SU-DHL-6 (cell line): ENCODE data around the gene DUS3L.

Source experiments
- H2AFZ ChIP-seq: fragments of 200-600 bp; sonication (generic); 2 replicates; pipeline ENCODE4 v1.6.1; 2014; ENCODE audit warnings: low read depth, mild to moderate bottlenecking, moderate library complexity, mixed read lengths, antibody characterized with exemption, low read length; ENCODE audit not compliant: severe bottlenecking
- H3F3A ChIP-seq: fragments of 200-600 bp; shearing (Covaris generic); 2 replicates; pipeline ENCODE4 v1.6.0; 2016; ENCODE audit warnings: antibody characterized with exemption, mild to moderate bottlenecking; ENCODE audit not compliant: insufficient read depth
- H3K27ac ChIP-seq: fragments of 200-600 bp; sonication (generic); 2 replicates; pipeline ENCODE4 v1.5.1; 2016; ENCODE audit warnings: low read depth, mild to moderate bottlenecking, low read length, moderate library complexity, mixed read lengths
- H3K27me3 ChIP-seq: fragments of 200-600 bp; sonication (generic), shearing (Covaris generic); 2 replicates; pipeline ENCODE4 v1.6.0; 2014; ENCODE audit warnings: mild to moderate bottlenecking, low read length
- H3K36me3 ChIP-seq: fragments of 200-600 bp; sonication (generic); 2 replicates; pipeline ENCODE4 v1.6.1; 2014; ENCODE audit warnings: mild to moderate bottlenecking, low read length, mixed read lengths
- H3K4me2 ChIP-seq: fragments of 300-600, 200-600 bp; shearing (Covaris generic), sonication (generic); 2 replicates; pipeline ENCODE4 v1.6.0; 2014; ENCODE audit warnings: low read length, low read depth, mild to moderate bottlenecking; ENCODE audit not compliant: poor library complexity, severe bottlenecking
- H3K4me3 ChIP-seq: fragments of 200-600 bp; sonication (generic); 2 replicates; pipeline ENCODE4 v1.5.1; 2014; ENCODE audit warnings: antibody characterized with exemption, low read length, mild to moderate bottlenecking, mixed read lengths; ENCODE audit not compliant: insufficient read depth, poor library complexity, severe bottlenecking
- H3K79me2 ChIP-seq: fragments of 200-600 bp; sonication (generic); 2 replicates; pipeline ENCODE4 v1.6.1; 2014; ENCODE audit warnings: mild to moderate bottlenecking, low read length, moderate library complexity; ENCODE audit not compliant: insufficient read depth
- H3K9ac ChIP-seq: fragments of 200-600 bp; sonication (generic); 2 replicates; pipeline ENCODE4 v1.7.0; 2014; ENCODE audit warnings: mild to moderate bottlenecking, low read length
- H3K9me2 ChIP-seq: fragments of 200-600 bp; sonication (generic); replicated peaks from 2 replicates; pipeline ENCODE4 v1.6.1; 2014; ENCODE audit warnings: low read length; ENCODE audit not compliant: insufficient read depth
- H3K9me3 ChIP-seq: fragments of 200-600 bp; sonication (generic); 2 replicates; pipeline ENCODE4 v1.6.1; 2014; ENCODE audit warnings: low read length, mixed read lengths; ENCODE audit not compliant: insufficient read depth
- H4K20me1 ChIP-seq: fragments of 200-600 bp; sonication (generic); 2 replicates; pipeline ENCODE4 v1.6.1; 2014; ENCODE audit warnings: low read depth, mild to moderate bottlenecking, antibody characterized with exemption, low read length, moderate library complexity, mixed read lengths
- CTCF ChIP-seq: fragments of 200-600 bp; sonication (generic); IDR thresholded peaks from one replicate; pipeline ENCODE4 v1.5.1; 2017; ENCODE audit warnings: antibody characterized with exemption, mild to moderate bottlenecking, low read length, moderate library complexity; ENCODE audit not compliant: insufficient read depth, poor library complexity, severe bottlenecking
- EZH2phosphoT487 ChIP-seq: fragments of 200-600 bp; sonication (generic), shearing (Covaris generic); conservative IDR thresholded peaks from 2 replicates; pipeline ENCODE4 v1.6.1; 2018; ENCODE audit warnings: mild to moderate bottlenecking, antibody characterized with exemption, low read length, moderate library complexity, mixed read lengths

Gene DUS3L

GRCh38 chr19:5790559-5791520 is at the start of gene DUS3L:
TSS of gene DUS3L (minus strand) at chr19:5791163. CDS start at chr19:5791141, 22 bp downstream.
- peak within 1 kb of the TSS; percentile 61 for H3K4me3 ChIP-seq
- H3K27me3 ChIP-seq = no peaks in the 10 kb centered on the region
- H3K9me2 ChIP-seq = no peaks in the 10 kb centered on the region
- no peaks in the 10 kb centered on the region for H3F3A ChIP-seq
- TF ChIP-seq EZH2phosphoT487 = no peak
- TF ChIP-seq CTCF = no peak
- peak within 1 kb of the TSS; percentile 54 for H3K4me2 ChIP-seq
- H3K36me3 ChIP-seq = no peaks in the 10 kb centered on the region
- H3K9me3 ChIP-seq = no peaks in the 10 kb centered on the region
- H3K9ac ChIP-seq = peak within 1 kb of the TSS; percentile 69
- peaks cover 3% of the 10 kb centered on the region; the same call in 1 of the 2 replicates for H3K79me2 ChIP-seq
- H2AFZ ChIP-seq = peak within 1 kb of the TSS; percentile 23
- H4K20me1 ChIP-seq = no peaks in the 10 kb centered on the region
- peak within 1 kb of the TSS; percentile 81 for H3K27ac ChIP-seq

GRCh38 chr19:5839065-5840017 is 48.4 kb upstream of the DUS3L start, which contains the start of gene FUT6:
TSS of gene FUT6 (minus strand) at chr19:5839702. CDS start at chr19:5832567, 7,135 bp downstream.
- H3K79me2 ChIP-seq = no peaks in the 10 kb centered on the region

More at GRCh38 chr19:5839065-5840017, 48.4 kb upstream of the DUS3L start, which contains the start of gene FUT6:
- H3K27ac ChIP-seq = no peak within 1 kb of the TSS
- TF ChIP-seq CTCF = no peak
- TF ChIP-seq EZH2phosphoT487 = no peak
- no peaks in the 10 kb centered on the region for H3K27me3 ChIP-seq
- no peaks in the 10 kb centered on the region for H4K20me1 ChIP-seq
- H3K9me3 ChIP-seq = no peaks in the 10 kb centered on the region
- no peak within 1 kb of the TSS for H3K4me3 ChIP-seq
- no peaks in the 10 kb centered on the region for H3K36me3 ChIP-seq
- H3K9ac ChIP-seq = no peak within 1 kb of the TSS
- no peak within 1 kb of the TSS for H2AFZ ChIP-seq
- no peaks in the 10 kb centered on the region for H3F3A ChIP-seq
- no peaks in the 10 kb centered on the region for H3K9me2 ChIP-seq
- H3K4me2 ChIP-seq = no peak within 1 kb of the TSS
